Stimulated activated CD4-positive, alpha-beta T cell treated with anti-CD3 and anti-CD28 coated beads, Interleukin-12 subunit alpha, Interleukin-12 subunit beta, amount 100 ng/mL, for 4 hours (primary cell): ENCODE data around the gene ENO4.

Experiments used
- DNase-seq: peaks from one replicate; pipeline ENCODE4 v3.0.0-alpha.2; 2020

ENO4 gene

GRCh38 chr10:116873134-116873533 lies 23.8 kb downstream of the ENO4 start:
- no peak for DNase-seq

- DNase-seq, result no peak
Observed at GRCh38 chr10:116875897-116876296, 26.6 kb downstream of the ENO4 start.

- DNase-seq, result no peak
Observed at GRCh38 chr10:116877391-116877790, 28.1 kb downstream of the ENO4 start.

- DNase-seq, result no peak
Observed at GRCh38 chr10:116878123-116878522, 28.8 kb downstream of the ENO4 start.

GRCh38 chr10:116879817-116880216 lies 30.5 kb downstream of the ENO4 start:
- no peak for DNase-seq

- no peak for DNase-seq
Observed at GRCh38 chr10:116880716-116881482, 31.6 kb downstream of the ENO4 start.

GRCh38 chr10:116882639-116883038 lies 33.3 kb downstream of the ENO4 start:
- DNase-seq, result no peak

GRCh38 chr10:116886772-116887171 lies 37.5 kb downstream of the ENO4 start:
- DNase-seq, result no peak

GRCh38 chr10:116888380-116889055 lies 39.2 kb downstream of the ENO4 start:
- DNase-seq, result no peak

- DNase-seq, result no peak
Observed at GRCh38 chr10:116889066-116889465, 39.8 kb downstream of the ENO4 start.

GRCh38 chr10:116891208-116891607 lies 41.9 kb downstream of the ENO4 start:
- no peak for DNase-seq

GRCh38 chr10:116892907-116893685 lies 43.8 kb downstream of the ENO4 start:
- no peak for DNase-seq

GRCh38 chr10:116893686-116894037 lies 44.4 kb downstream of the ENO4 start:
- no peak for DNase-seq

- DNase-seq, result no peak
Observed at GRCh38 chr10:116899626-116900025, 50.3 kb downstream of the ENO4 start.

GRCh38 chr10:116905845-116906210 lies 56.5 kb downstream of the ENO4 start:
- DNase-seq, result no peak

GRCh38 chr10:116907245-116907987 lies 58.1 kb downstream of the ENO4 start:
- no peak for DNase-seq

GRCh38 chr10:116909307-116909706 lies 60.0 kb downstream of the ENO4 start:
- DNase-seq, result no peak

- no peak for DNase-seq
Observed at GRCh38 chr10:116910910-116911309, 61.6 kb downstream of the ENO4 start.

GRCh38 chr10:116912162-116912561 lies 62.9 kb downstream of the ENO4 start:
- no peak for DNase-seq

- no peak for DNase-seq
Observed at GRCh38 chr10:116913695-116914094, 64.4 kb downstream of the ENO4 start.

- no peak for DNase-seq
Observed at GRCh38 chr10:116915340-116915739, 66.0 kb downstream of the ENO4 start.

- DNase-seq, result no peak
Observed at GRCh38 chr10:116917481-116917880, 68.2 kb downstream of the ENO4 start.

- DNase-seq, result no peak
Observed at GRCh38 chr10:116918583-116918982, 69.3 kb downstream of the ENO4 start.
